ENCODE measurements around the gene SLC17A2. TPM values are rescaled to one million over a fixed set of nuclear protein-coding genes. Genes with fewer than 3 reads are reported as not detected.

Gene SLC17A2
- total RNA-seq, 1 donor from 2014 or later, result not detected

DNA sequence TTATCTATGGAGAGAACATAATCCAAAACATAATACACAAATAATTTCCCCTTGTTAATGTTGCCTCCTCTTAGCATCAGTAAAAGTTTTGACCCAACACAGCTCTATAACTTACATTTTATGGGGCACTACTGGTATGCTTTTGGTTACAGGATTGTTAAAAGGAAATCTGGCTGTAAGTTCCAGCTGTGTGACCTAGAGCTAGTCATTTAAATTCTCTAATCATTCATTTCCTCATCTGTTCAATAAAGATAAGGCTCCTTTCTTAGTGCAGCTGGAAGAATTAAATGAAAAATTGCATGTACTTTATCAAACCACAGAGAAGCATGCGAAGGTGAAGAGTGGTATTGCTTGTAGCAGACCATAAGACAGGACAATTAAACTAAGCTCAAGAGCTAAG is 4.6 kb downstream of the SLC17A2 start:
- no peak overlapping the region for H3K27ac Mint-ChIP-seq
- no peak overlapping the region for H3K4me3 Mint-ChIP-seq
- no peak for DNase-seq (ENCODE audit: extremely low spot score, unreplicated experiment)
- H3K4me1 Mint-ChIP-seq (ENCODE audit: unreplicated experiment), result no peaks in the 10 kb centered on the region
- TF ChIP-seq CTCF (conservative IDR thresholded peaks at IDR 0.05), result no peak
- H3K9me3 Mint-ChIP-seq, result no peaks in the 10 kb centered on the region
- no peaks in the 10 kb centered on the region for H3K27me3 Mint-ChIP-seq
- no peaks in the 10 kb centered on the region for H3K36me3 Mint-ChIP-seq

DNA sequence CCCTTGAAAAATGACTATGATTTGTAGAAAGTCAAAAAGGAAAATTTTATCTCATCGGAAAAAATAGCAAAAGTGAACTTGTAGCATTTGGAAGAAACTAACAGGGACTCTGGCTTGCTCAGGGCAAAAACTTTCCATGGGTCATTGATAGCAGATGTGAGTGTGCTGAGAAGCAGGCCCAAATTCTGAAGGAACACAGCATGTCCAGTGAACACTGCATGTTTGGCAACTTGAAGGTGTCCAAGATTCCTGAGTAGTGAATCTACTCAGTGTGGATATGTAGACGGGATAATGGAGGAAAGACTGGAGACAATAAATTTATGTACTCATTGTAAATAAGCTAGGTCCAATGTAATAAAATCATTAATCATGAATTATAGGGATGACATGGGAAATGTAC is 8.2 kb downstream of the SLC17A2 start:
- TF ChIP-seq CTCF (conservative IDR thresholded peaks at IDR 0.05), result no peak
- no peak overlapping the region for H3K4me3 Mint-ChIP-seq
- DNase-seq (ENCODE audit: extremely low spot score, unreplicated experiment), result no peak
- H3K4me1 Mint-ChIP-seq (ENCODE audit: unreplicated experiment), result no peaks in the 10 kb centered on the region
- H3K27me3 Mint-ChIP-seq, result no peaks in the 10 kb centered on the region
- H3K36me3 Mint-ChIP-seq, result no peaks in the 10 kb centered on the region
- H3K27ac Mint-ChIP-seq, result no peak overlapping the region
- no peaks in the 10 kb centered on the region for H3K9me3 Mint-ChIP-seq

DNA sequence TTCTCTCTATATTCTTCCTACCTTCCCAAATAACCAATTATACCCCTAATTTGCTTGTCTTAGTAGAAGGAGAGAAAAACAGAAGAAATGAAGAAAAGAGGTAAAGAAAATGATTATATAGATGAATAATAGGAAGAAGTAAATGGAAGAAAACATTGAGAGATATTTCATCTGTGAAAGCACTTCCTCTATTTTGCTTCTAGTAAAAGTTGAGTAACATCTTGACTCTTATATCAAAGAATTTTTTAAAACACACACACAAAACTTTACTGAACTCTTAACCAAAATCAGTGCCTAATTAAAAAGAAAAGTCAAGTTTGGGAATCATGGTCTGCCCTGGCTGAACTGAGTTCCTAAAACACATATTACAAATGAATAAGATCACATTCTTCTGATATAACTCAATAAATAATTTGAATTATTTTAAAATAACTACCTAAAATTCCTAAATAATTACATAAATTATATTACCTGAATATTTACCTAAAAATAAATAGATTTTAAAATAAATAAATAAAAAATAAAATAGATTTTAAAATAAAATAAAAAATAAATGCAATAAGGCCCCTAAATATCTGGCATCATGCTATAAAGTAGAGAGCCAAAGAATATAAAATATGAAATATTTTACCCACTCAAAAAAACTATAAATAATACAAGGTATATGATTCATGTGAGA is 8.8 kb downstream of the SLC17A2 start:
- TF ChIP-seq CTCF (conservative IDR thresholded peaks at IDR 0.05), result no peak
- Mint-ChIP-seq H3K27me3 (no peaks in the 10 kb centered on the region), H3K4me1 (ENCODE audit: unreplicated experiment) (no peaks in the 10 kb centered on the region), H3K36me3 (no peaks in the 10 kb centered on the region), H3K27ac (no peak overlapping the region), H3K4me3 (no peak overlapping the region), H3K9me3 (no peaks in the 10 kb centered on the region)
- no peak for DNase-seq (ENCODE audit: extremely low spot score, unreplicated experiment)

GRCh38 chr6:25919657-25920056 is 10.8 kb downstream of the SLC17A2 start:
- Mint-ChIP-seq H3K36me3 (no peaks in the 10 kb centered on the region), H3K4me1 (ENCODE audit: unreplicated experiment) (no peaks in the 10 kb centered on the region), H3K4me3 (no peak overlapping the region), H3K9me3 (no peaks in the 10 kb centered on the region), H3K27ac (no peak overlapping the region), H3K27me3 (no peaks in the 10 kb centered on the region)
- no peak for TF ChIP-seq CTCF (conservative IDR thresholded peaks at IDR 0.05)
- DNase-seq (ENCODE audit: extremely low spot score, unreplicated experiment), result no peak

GRCh38 chr6:25918083-25918683 is 12.3 kb downstream of the SLC17A2 start:
- no peak overlapping the region for H3K4me3 Mint-ChIP-seq
- no peak for TF ChIP-seq CTCF (conservative IDR thresholded peaks at IDR 0.05)
- no peak overlapping the region for H3K27ac Mint-ChIP-seq
- DNase-seq (ENCODE audit: extremely low spot score, unreplicated experiment), result no peak
- no peaks in the 10 kb centered on the region for H3K36me3 Mint-ChIP-seq
- no peaks in the 10 kb centered on the region for H3K9me3 Mint-ChIP-seq
- no peaks in the 10 kb centered on the region for H3K27me3 Mint-ChIP-seq
- H3K4me1 Mint-ChIP-seq (ENCODE audit: unreplicated experiment), result no peaks in the 10 kb centered on the region

Data from type B pancreatic cell (in vitro differentiated cells).